ENCODE measurements around the gene CYP19A1.

The CYP19A1 gene

DNA sequence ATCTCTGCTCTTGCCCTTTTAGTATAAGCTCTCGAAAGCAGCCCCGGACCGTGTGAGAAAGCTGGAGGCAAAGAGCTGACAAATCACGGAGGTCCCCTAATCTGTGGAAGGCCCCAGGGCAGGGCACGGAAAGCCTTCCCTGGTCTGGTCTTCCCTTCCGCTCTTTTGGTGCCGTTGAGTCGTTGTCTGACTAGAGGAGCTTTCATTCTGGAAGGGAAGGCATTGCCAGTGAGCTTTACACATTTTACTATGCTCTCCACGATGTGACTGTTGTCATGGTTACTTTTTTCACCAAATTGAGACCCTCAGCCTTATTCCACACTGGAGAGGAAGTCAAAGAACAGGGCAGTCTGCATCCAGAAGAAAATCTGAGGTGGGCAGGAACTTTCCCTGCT is 71.7 kb downstream of the CYP19A1 start:
- Histone ChIP-seq H3K79me2 (ENCODE audit: low read length) (no peaks in the 10 kb centered on the region), H3K9ac (ENCODE audit: low read length) (no peak overlapping the region), H4K20me1 (ENCODE audit: insufficient read depth, low read length) (no peaks in the 10 kb centered on the region), H3K27me3 (ENCODE audit: low read depth, low read length) (peaks cover 17% of the 10 kb centered on the region; the same call in 1 of the 2 replicates), H3K9me3 (ENCODE audit: insufficient read depth, low read length) (0 out of 2 replicates have a peak, but pooled peaks cover 5% of the 10 kb centered on the region), H3K36me3 (replicated peaks; ENCODE audit: low read depth, low read length) (peaks cover 5% of the 10 kb centered on the region), H3K4me1 (ENCODE audit: low read length) (no peaks in the 10 kb centered on the region), H3K27ac (ENCODE audit: low read length) (no peak overlapping the region), H3K4me3 (ENCODE audit: low read length) (no peak overlapping the region), H3K4me2 (ENCODE audit: low read length) (no peak overlapping the region), H2AFZ (ENCODE audit: low read depth, low read length) (no peak overlapping the region)
- TF ChIP-seq, protein P1, sequence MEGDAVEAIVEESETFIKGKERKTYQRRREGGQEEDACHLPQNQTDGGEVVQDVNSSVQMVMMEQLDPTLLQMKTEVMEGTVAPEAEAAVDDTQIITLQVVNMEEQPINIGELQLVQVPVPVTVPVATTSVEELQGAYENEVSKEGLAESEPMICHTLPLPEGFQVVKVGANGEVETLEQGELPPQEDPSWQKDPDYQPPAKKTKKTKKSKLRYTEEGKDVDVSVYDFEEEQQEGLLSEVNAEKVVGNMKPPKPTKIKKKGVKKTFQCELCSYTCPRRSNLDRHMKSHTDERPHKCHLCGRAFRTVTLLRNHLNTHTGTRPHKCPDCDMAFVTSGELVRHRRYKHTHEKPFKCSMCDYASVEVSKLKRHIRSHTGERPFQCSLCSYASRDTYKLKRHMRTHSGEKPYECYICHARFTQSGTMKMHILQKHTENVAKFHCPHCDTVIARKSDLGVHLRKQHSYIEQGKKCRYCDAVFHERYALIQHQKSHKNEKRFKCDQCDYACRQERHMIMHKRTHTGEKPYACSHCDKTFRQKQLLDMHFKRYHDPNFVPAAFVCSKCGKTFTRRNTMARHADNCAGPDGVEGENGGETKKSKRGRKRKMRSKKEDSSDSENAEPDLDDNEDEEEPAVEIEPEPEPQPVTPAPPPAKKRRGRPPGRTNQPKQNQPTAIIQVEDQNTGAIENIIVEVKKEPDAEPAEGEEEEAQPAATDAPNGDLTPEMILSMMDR (IDR thresholded peaks at IDR 0.05; ENCODE audit: low read depth, low read length): no peak
- no peak for TF ChIP-seq EZH2phosphoT487 (IDR thresholded peaks at IDR 0.05; ENCODE audit: low read depth)

DNA sequence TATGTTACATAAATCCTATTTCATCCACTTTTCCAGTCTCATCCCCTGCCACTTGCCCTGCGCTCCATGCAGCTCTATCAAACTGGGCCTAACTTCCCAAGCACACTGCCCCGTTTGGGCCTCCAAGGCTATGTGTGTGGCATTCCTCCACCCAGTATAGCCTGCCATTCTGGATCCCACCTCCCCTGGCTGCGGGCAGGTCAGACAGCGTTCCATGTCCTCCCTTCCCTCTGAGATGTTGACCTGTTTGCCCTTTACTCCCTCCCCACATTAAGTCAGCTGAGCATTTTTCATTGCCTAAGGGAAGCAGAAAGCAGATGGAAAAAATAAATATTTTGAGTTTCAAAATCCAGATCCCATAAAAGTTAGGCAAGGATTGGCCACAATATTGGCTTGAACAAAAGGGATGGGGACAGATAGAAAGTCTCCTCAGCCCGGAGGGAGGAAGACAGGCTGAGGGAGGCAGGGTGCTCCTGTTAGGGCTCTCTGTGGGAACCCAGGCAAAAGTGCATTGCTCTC is 73.3 kb downstream of the CYP19A1 start:
- Histone ChIP-seq H3K27ac (ENCODE audit: low read length) (no peak overlapping the region), H3K4me3 (ENCODE audit: low read length) (no peak overlapping the region), H3K79me2 (ENCODE audit: low read length) (no peaks in the 10 kb centered on the region), H2AFZ (ENCODE audit: low read depth, low read length) (no peak overlapping the region), H3K36me3 (replicated peaks; ENCODE audit: low read depth, low read length) (peaks cover 5% of the 10 kb centered on the region), H3K9ac (ENCODE audit: low read length) (no peak overlapping the region), H3K27me3 (ENCODE audit: low read depth, low read length) (peaks cover 17% of the 10 kb centered on the region; the same call in 1 of the 2 replicates), H4K20me1 (ENCODE audit: insufficient read depth, low read length) (no peaks in the 10 kb centered on the region), H3K4me2 (ENCODE audit: low read length) (no peak overlapping the region), H3K9me3 (ENCODE audit: insufficient read depth, low read length) (0 out of 2 replicates have a peak, but pooled peaks cover 5% of the 10 kb centered on the region), H3K4me1 (ENCODE audit: low read length) (no peaks in the 10 kb centered on the region)
- no peak for TF ChIP-seq EZH2phosphoT487 (IDR thresholded peaks at IDR 0.05; ENCODE audit: low read depth)
- TF ChIP-seq, protein P1 (IDR thresholded peaks at IDR 0.05; ENCODE audit: low read depth, low read length): no peak

DNA sequence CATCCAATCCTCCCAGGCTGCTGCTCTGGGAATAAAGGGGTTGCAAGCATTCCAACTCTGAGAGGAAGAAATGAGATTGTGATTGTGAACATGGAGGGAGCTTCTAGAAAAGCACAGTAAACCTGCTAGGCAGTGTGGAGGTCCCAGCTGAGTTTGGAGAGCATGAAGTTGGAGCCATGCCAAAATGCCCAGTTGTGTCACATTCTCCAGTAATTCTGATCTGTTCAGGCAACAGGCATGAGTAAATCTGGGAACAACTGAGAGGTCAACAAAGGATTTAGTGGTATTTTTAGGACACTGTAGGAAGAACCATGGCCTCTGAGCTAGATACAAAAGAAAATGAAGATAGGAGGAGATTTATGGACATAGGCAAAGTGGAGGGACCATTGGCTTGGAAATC is 74.7 kb downstream of the CYP19A1 start:
- Histone ChIP-seq H3K4me3 (ENCODE audit: low read length) (no peak overlapping the region), H3K27me3 (ENCODE audit: low read depth, low read length) (peaks cover 26% of the 10 kb centered on the region; the same call in 1 of the 2 replicates), H3K4me2 (ENCODE audit: low read length) (no peak overlapping the region), H3K9me3 (ENCODE audit: insufficient read depth, low read length) (0 out of 2 replicates have a peak, but pooled peaks cover 5% of the 10 kb centered on the region), H3K36me3 (replicated peaks; ENCODE audit: low read depth, low read length) (peaks cover 5% of the 10 kb centered on the region), H3K79me2 (ENCODE audit: low read length) (no peaks in the 10 kb centered on the region), H3K9ac (ENCODE audit: low read length) (no peak overlapping the region), H3K4me1 (ENCODE audit: low read length) (no peaks in the 10 kb centered on the region), H2AFZ (ENCODE audit: low read depth, low read length) (no peak overlapping the region), H4K20me1 (ENCODE audit: insufficient read depth, low read length) (no peaks in the 10 kb centered on the region), H3K27ac (ENCODE audit: low read length) (no peak overlapping the region)
- TF ChIP-seq EZH2phosphoT487 (IDR thresholded peaks at IDR 0.05; ENCODE audit: low read depth): no peak
- TF ChIP-seq, protein P1 (IDR thresholded peaks at IDR 0.05; ENCODE audit: low read depth, low read length): no peak

DNA sequence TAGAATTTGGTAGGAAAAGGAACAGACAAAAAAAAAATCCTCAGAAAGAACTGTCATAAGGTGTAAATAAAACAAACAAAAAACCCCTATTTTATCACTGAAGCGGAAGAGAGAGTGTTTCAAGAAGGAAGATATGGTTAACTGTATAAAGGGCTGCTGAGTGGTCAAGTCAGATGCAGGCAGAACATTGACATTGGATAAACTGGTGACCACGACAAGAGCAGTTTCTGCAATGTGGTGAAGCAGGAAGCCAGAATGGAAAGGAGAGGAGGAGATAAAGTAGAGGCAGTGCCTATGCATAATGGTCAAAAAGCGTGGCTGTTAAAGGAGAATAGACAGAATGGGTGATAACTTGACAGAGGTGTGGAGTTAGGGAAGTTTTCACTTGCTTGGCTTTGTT is 75.3 kb downstream of the CYP19A1 start:
- no peak overlapping the region for H2AFZ ChIP-seq (ENCODE audit: low read depth, low read length)
- TF ChIP-seq, protein P1 (IDR thresholded peaks at IDR 0.05; ENCODE audit: low read depth, low read length): no peak
- no peak for TF ChIP-seq EZH2phosphoT487 (IDR thresholded peaks at IDR 0.05; ENCODE audit: low read depth)
- no peaks in the 10 kb centered on the region for H3K79me2 ChIP-seq (ENCODE audit: low read length)
- H4K20me1 ChIP-seq (ENCODE audit: insufficient read depth, low read length): no peaks in the 10 kb centered on the region
- H3K27ac ChIP-seq (ENCODE audit: low read length): no peak overlapping the region
- no peak overlapping the region for H3K9ac ChIP-seq (ENCODE audit: low read length)
- no peaks in the 10 kb centered on the region for H3K4me1 ChIP-seq (ENCODE audit: low read length)
- H3K4me2 ChIP-seq (ENCODE audit: low read length): no peak overlapping the region
- peaks cover 26% of the 10 kb centered on the region; the same call in 1 of the 2 replicates for H3K27me3 ChIP-seq (ENCODE audit: low read depth, low read length)
- peaks cover 5% of the 10 kb centered on the region for H3K36me3 ChIP-seq (replicated peaks; ENCODE audit: low read depth, low read length)
- no peak overlapping the region for H3K4me3 ChIP-seq (ENCODE audit: low read length)
- 0 out of 2 replicates have a peak, but pooled peaks cover 5% of the 10 kb centered on the region for H3K9me3 ChIP-seq (ENCODE audit: insufficient read depth, low read length)

Measured in OCI-LY3 (cell line).